DMS53 (cell line): ENCODE data around the gene NBPF3.

Source experiments
- DNase-seq: peaks from one replicate; lab custom pipeline; 2025; lab: John Stamatoyannopoulos, UW

Gene NBPF3

GRCh38 chr1:21494196-21494595 is 54.3 kb downstream of the NBPF3 start:
- no peak for DNase-seq

GRCh38 chr1:21495225-21495820 is 55.4 kb downstream of the NBPF3 start:
- DNase-seq: no peak

GRCh38 chr1:21496063-21496462 is 56.1 kb downstream of the NBPF3 start:
- no peak for DNase-seq

- DNase-seq: no peak
Measured at GRCh38 chr1:21496886-21497285, 56.9 kb downstream of the NBPF3 start.

- DNase-seq: no peak
Measured at GRCh38 chr1:21497466-21498061, 57.6 kb downstream of the NBPF3 start.

GRCh38 chr1:21499283-21499950 is 59.5 kb downstream of the NBPF3 start:
- DNase-seq: no peak

GRCh38 chr1:21503706-21504377 is 63.9 kb downstream of the NBPF3 start:
- no peak for DNase-seq

- DNase-seq: no peak
Measured at GRCh38 chr1:21506804-21507203, 66.9 kb downstream of the NBPF3 start.

GRCh38 chr1:21507511-21508270 is 67.8 kb downstream of the NBPF3 start:
- no peak for DNase-seq

GRCh38 chr1:21508580-21509350 is 68.8 kb downstream of the NBPF3 start:
- peak; percentile 86 for DNase-seq

GRCh38 chr1:21509351-21510112 is 69.6 kb downstream of the NBPF3 start, which contains the start of gene ALPL:
Gene ALPL (plus strand): TSS chr1:21509423. CDS start chr1:21554082, 44,659 bp downstream.
- DNase-seq: peak; percentile 77

GRCh38 chr1:21510113-21510493 is 70.2 kb downstream of the NBPF3 start:
- no peak for DNase-seq

GRCh38 chr1:21510885-21511578 is 71.1 kb downstream of the NBPF3 start:
- DNase-seq: peak; percentile 30

GRCh38 chr1:21511579-21512522 is 71.9 kb downstream of the NBPF3 start:
- no peak for DNase-seq

GRCh38 chr1:21514245-21514644 is 74.3 kb downstream of the NBPF3 start:
- peak; percentile 36 for DNase-seq

GRCh38 chr1:21517161-21517589 is 77.2 kb downstream of the NBPF3 start:
- no peak for DNase-seq

GRCh38 chr1:21517660-21518480 is 77.9 kb downstream of the NBPF3 start:
- no peak for DNase-seq
